A549 (cell line): ENCODE data around the gene PARM1.

Source experiments
- EP300 ChIP-seq, 2 experiments: fragments of >200 bp; sonication (Bioruptor Twin); formaldehyde crosslinking; IDR thresholded peaks; 2 replicates in 1 of 2; 3 replicates in 1 of 2; pipeline ENCODE4 v1.6.1; 2016 to 2017
- RAD21 ChIP-seq, 2 experiments: fragments of >200 bp in 1 of 2; sonication (Bioruptor Twin) in 1 of 2; formaldehyde crosslinking in 1 of 2; IDR thresholded peaks in 1 of 2; conservative IDR thresholded peaks in 1 of 2; 2 replicates in 1 of 2; 3 replicates in 1 of 2; pipeline ENCODE4 v1.6.1; 2012 to 2018; ENCODE audit warnings: inconsistent platforms in 1 of 2

- TF ChIP-seq EP300 (IDR thresholded peaks at IDR 0.05) (no peak), RAD21 (conservative IDR thresholded peaks at IDR 0.05 in 1 of 2, IDR thresholded peaks at IDR 0.05 in 1 of 2) (no peak)
Measured at GRCh38 chr4:74953647-74954046, 20.7 kb downstream of the PARM1 start.
